ENCODE results near the gene DDX54.
"Not testable (repeated sequence)": the region's sequence is repeated elsewhere in the genome, so short reads cannot be mapped to it uniquely, and the experiment has no call there.

DNA sequence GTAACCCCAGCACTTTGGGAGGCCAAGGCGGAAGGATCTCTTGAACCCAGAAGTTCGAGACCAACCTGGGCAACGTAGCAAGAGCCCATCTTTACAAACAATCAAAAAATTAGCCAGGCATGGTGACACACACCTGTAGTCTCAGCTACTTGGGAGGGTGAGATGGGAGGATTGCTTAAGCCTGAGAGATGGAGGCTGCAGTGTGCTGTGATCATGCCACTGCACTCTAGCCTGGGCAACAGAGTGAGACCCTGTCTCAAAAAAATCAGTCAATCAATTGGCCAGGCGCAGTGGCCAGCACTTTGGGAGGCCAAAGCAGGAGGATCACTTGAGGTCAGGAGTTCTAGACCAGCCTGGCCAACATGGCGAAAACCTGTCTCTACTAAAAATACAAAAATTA is 21.5 kb upstream of the DDX54 start:
- TF ChIP-seq POLR2A (IDR thresholded peaks at IDR 0.05) = not testable (repeated sequence)
- TF ChIP-seq, protein P1, sequence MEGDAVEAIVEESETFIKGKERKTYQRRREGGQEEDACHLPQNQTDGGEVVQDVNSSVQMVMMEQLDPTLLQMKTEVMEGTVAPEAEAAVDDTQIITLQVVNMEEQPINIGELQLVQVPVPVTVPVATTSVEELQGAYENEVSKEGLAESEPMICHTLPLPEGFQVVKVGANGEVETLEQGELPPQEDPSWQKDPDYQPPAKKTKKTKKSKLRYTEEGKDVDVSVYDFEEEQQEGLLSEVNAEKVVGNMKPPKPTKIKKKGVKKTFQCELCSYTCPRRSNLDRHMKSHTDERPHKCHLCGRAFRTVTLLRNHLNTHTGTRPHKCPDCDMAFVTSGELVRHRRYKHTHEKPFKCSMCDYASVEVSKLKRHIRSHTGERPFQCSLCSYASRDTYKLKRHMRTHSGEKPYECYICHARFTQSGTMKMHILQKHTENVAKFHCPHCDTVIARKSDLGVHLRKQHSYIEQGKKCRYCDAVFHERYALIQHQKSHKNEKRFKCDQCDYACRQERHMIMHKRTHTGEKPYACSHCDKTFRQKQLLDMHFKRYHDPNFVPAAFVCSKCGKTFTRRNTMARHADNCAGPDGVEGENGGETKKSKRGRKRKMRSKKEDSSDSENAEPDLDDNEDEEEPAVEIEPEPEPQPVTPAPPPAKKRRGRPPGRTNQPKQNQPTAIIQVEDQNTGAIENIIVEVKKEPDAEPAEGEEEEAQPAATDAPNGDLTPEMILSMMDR (IDR thresholded peaks at IDR 0.05) = not testable (repeated sequence)
